ENCODE measurements around the gene AP3M1.
"Not testable (repeated sequence)": the region's sequence is repeated elsewhere in the genome, so short reads cannot be mapped to it uniquely, and the experiment has no call there.

The AP3M1 gene

GRCh38 chr10:74164716-74165529 is 14.3 kb upstream of the AP3M1 start:
- Histone ChIP-seq H3K9me3 (ENCODE audit: control insufficient read depth in 5 of 5, low read length in 5 of 5) (no peaks in the 10 kb centered on the region), H3K9ac (ENCODE audit: low read length in 5 of 5) (no peak overlapping the region), H3K27ac (ENCODE audit: low read depth, low read length) (no peak overlapping the region), H3K27me3 (ENCODE audit: control insufficient read depth in 5 of 5, insufficient read depth in 4 of 5, low read length in 5 of 5) (no peaks in the 10 kb centered on the region), H3K36me3 (ENCODE audit: control insufficient read depth in 5 of 5, insufficient read depth in 5 of 5, low read length in 5 of 5) (no peaks in the 10 kb centered on the region), H3K4me1 (ENCODE audit: control insufficient read depth in 5 of 5, insufficient read depth in 5 of 5, low read length in 5 of 5) (peaks cover 0 to 6% (median 2%) of the 10 kb centered on the region in 5 donors), H3K4me3 (ENCODE audit: low read depth in 1 of 5, low read length in 5 of 5) (no peak overlapping the region)

- peaks cover 0 to 6% (median 2%) of the 10 kb centered on the region in 5 donors for H3K4me1 ChIP-seq (ENCODE audit: control insufficient read depth in 5 of 5, insufficient read depth in 5 of 5, low read length in 5 of 5)
- no peaks in the 10 kb centered on the region for H3K9me3 ChIP-seq (ENCODE audit: control insufficient read depth in 5 of 5, low read length in 5 of 5)
- no peaks in the 10 kb centered on the region for H3K27me3 ChIP-seq (ENCODE audit: control insufficient read depth in 5 of 5, insufficient read depth in 4 of 5, low read length in 5 of 5)
- H3K4me3 ChIP-seq (ENCODE audit: low read depth in 1 of 5, low read length in 5 of 5): no peak overlapping the region
- no peak overlapping the region for H3K27ac ChIP-seq (ENCODE audit: low read depth, low read length)
- no peaks in the 10 kb centered on the region for H3K36me3 ChIP-seq (ENCODE audit: control insufficient read depth in 5 of 5, insufficient read depth in 5 of 5, low read length in 5 of 5)
- H3K9ac ChIP-seq (ENCODE audit: low read length in 5 of 5): no peak overlapping the region
Observed at GRCh38 chr10:74163319-74164068, 12.9 kb upstream of the AP3M1 start.

GRCh38 chr10:74160013-74160412 is 9.4 kb upstream of the AP3M1 start:
- H3K36me3 ChIP-seq (ENCODE audit: control insufficient read depth in 5 of 5, insufficient read depth in 5 of 5, low read length in 5 of 5): no peaks in the 10 kb centered on the region
- H3K4me1 ChIP-seq (ENCODE audit: control insufficient read depth in 5 of 5, insufficient read depth in 5 of 5, low read length in 5 of 5): peaks cover 0 to 7% (median 3%) of the 10 kb centered on the region in 5 donors
- no peak overlapping the region for H3K27ac ChIP-seq (ENCODE audit: low read depth, low read length)
- no peak overlapping the region for H3K9ac ChIP-seq (ENCODE audit: low read length in 5 of 5)
- no peaks in the 10 kb centered on the region for H3K9me3 ChIP-seq (ENCODE audit: control insufficient read depth in 5 of 5, low read length in 5 of 5)
- no peaks in the 10 kb centered on the region for H3K27me3 ChIP-seq (ENCODE audit: control insufficient read depth in 5 of 5, insufficient read depth in 4 of 5, low read length in 5 of 5)
- no peak overlapping the region for H3K4me3 ChIP-seq (ENCODE audit: low read depth in 1 of 5, low read length in 5 of 5)

GRCh38 chr10:74156919-74157289 is 6.3 kb upstream of the AP3M1 start:
- H3K27ac ChIP-seq (ENCODE audit: low read depth, low read length): no peak overlapping the region
- H3K36me3 ChIP-seq (ENCODE audit: control insufficient read depth in 5 of 5, insufficient read depth in 5 of 5, low read length in 5 of 5): no peaks in the 10 kb centered on the region
- H3K4me1 ChIP-seq (ENCODE audit: control insufficient read depth in 5 of 5, insufficient read depth in 5 of 5, low read length in 5 of 5): peaks cover 0 to 23% (median 19%) of the 10 kb centered on the region in 5 donors
- H3K9me3 ChIP-seq (ENCODE audit: control insufficient read depth in 5 of 5, low read length in 5 of 5): no peaks in the 10 kb centered on the region
- no peak overlapping the region for H3K9ac ChIP-seq (ENCODE audit: low read length in 5 of 5)
- H3K27me3 ChIP-seq (ENCODE audit: control insufficient read depth in 5 of 5, insufficient read depth in 4 of 5, low read length in 5 of 5): no peaks in the 10 kb centered on the region
- H3K4me3 ChIP-seq (ENCODE audit: low read depth in 1 of 5, low read length in 5 of 5): no peak overlapping the region

- Histone ChIP-seq H3K9ac (ENCODE audit: low read length in 5 of 5) (no peak overlapping the region), H3K4me3 (ENCODE audit: low read depth in 1 of 5, low read length in 5 of 5) (no peak overlapping the region), H3K27me3 (ENCODE audit: control insufficient read depth in 5 of 5, insufficient read depth in 4 of 5, low read length in 5 of 5) (no peaks in the 10 kb centered on the region), H3K4me1 (ENCODE audit: control insufficient read depth in 5 of 5, insufficient read depth in 5 of 5, low read length in 5 of 5) (peaks cover 1 to 46% (median 36%) of the 10 kb centered on the region in 5 donors), H3K36me3 (ENCODE audit: control insufficient read depth in 5 of 5, insufficient read depth in 5 of 5, low read length in 5 of 5) (no peaks in the 10 kb centered on the region), H3K27ac (ENCODE audit: low read depth, low read length) (no peak overlapping the region), H3K9me3 (ENCODE audit: control insufficient read depth in 5 of 5, low read length in 5 of 5) (no peaks in the 10 kb centered on the region)
Observed at GRCh38 chr10:74153676-74154075, 3.0 kb upstream of the AP3M1 start.

GRCh38 chr10:74153123-74153522 is 2.5 kb upstream of the AP3M1 start:
- peaks cover 1 to 47% (median 36%) of the 10 kb centered on the region in 5 donors for H3K4me1 ChIP-seq (ENCODE audit: control insufficient read depth in 5 of 5, insufficient read depth in 5 of 5, low read length in 5 of 5)

GRCh38 chr10:74151879-74152722 is 1.5 kb upstream of the AP3M1 start:
- Histone ChIP-seq H3K9ac (ENCODE audit: low read length in 5 of 5) (peak overlapping the region; percentile 73 to 98 (median 90)), H3K27ac (ENCODE audit: low read depth, low read length) (peak overlapping the region; percentile 94), H3K4me3 (ENCODE audit: low read depth in 1 of 5, low read length in 5 of 5) (peak overlapping the region; percentile 86 to 100 (median 99)), H3K27me3 (ENCODE audit: control insufficient read depth in 5 of 5, insufficient read depth in 4 of 5, low read length in 5 of 5) (no peaks in the 10 kb centered on the region), H3K4me1 (ENCODE audit: control insufficient read depth in 5 of 5, insufficient read depth in 5 of 5, low read length in 5 of 5) (peaks cover 1 to 48% (median 36%) of the 10 kb centered on the region in 5 donors), H3K9me3 (ENCODE audit: control insufficient read depth in 5 of 5, low read length in 5 of 5) (no peaks in the 10 kb centered on the region), H3K36me3 (ENCODE audit: control insufficient read depth in 5 of 5, insufficient read depth in 5 of 5, low read length in 5 of 5) (peaks cover 0 to 5% (median 4%) of the 10 kb centered on the region in 5 donors)

More at GRCh38 chr10:74153123-74153522, 2.5 kb upstream of the AP3M1 start:
- Histone ChIP-seq H3K9ac (ENCODE audit: low read length in 5 of 5) (peak overlapping the region in 1 of 5 donors; percentile 32), H3K27me3 (ENCODE audit: control insufficient read depth in 5 of 5, insufficient read depth in 4 of 5, low read length in 5 of 5) (no peaks in the 10 kb centered on the region), H3K36me3 (ENCODE audit: control insufficient read depth in 5 of 5, insufficient read depth in 5 of 5, low read length in 5 of 5) (peaks cover 0 to 2% (median 2%) of the 10 kb centered on the region in 5 donors), H3K4me3 (ENCODE audit: low read depth in 1 of 5, low read length in 5 of 5) (no peak overlapping the region), H3K27ac (ENCODE audit: low read depth, low read length) (no peak overlapping the region), H3K9me3 (ENCODE audit: control insufficient read depth in 5 of 5, low read length in 5 of 5) (no peaks in the 10 kb centered on the region)

- peaks cover 1 to 43% (median 36%) of the 10 kb centered on the region in 5 donors for H3K4me1 ChIP-seq (ENCODE audit: control insufficient read depth in 5 of 5, insufficient read depth in 5 of 5, low read length in 5 of 5)
Observed at GRCh38 chr10:74150990-74151878, 606 bp upstream of the AP3M1 start, which contains the start of gene ADK. TSS of gene ADK (plus strand) at chr10:74151221. CDS start at chr10:74151279, 58 bp downstream.

GRCh38 chr10:74146980-74147379 is 3.6 kb downstream of the AP3M1 start:
- not testable (repeated sequence) for H3K36me3 ChIP-seq (ENCODE audit: control insufficient read depth in 5 of 5, insufficient read depth in 5 of 5, low read length in 5 of 5); H3K9me3 ChIP-seq (ENCODE audit: control insufficient read depth in 5 of 5, low read length in 5 of 5)

More at GRCh38 chr10:74150990-74151878, 606 bp upstream of the AP3M1 start, which contains the start of gene ADK:
- Histone ChIP-seq H3K27me3 (ENCODE audit: control insufficient read depth in 5 of 5, insufficient read depth in 4 of 5, low read length in 5 of 5) (no peaks in the 10 kb centered on the region), H3K4me3 (ENCODE audit: low read depth in 1 of 5, low read length in 5 of 5) (peak within 1 kb of the TSS; percentile 91 to 100 (median 99)), H3K9ac (ENCODE audit: low read length in 5 of 5) (peak within 1 kb of the TSS; percentile 90 to 98 (median 95)), H3K36me3 (ENCODE audit: control insufficient read depth in 5 of 5, insufficient read depth in 5 of 5, low read length in 5 of 5) (peaks cover 0 to 5% (median 4%) of the 10 kb centered on the region in 5 donors), H3K9me3 (ENCODE audit: control insufficient read depth in 5 of 5, low read length in 5 of 5) (no peaks in the 10 kb centered on the region), H3K27ac (ENCODE audit: low read depth, low read length) (peak within 1 kb of the TSS; percentile 94)

More at GRCh38 chr10:74146980-74147379, 3.6 kb downstream of the AP3M1 start:
- not testable (repeated sequence) for H3K27me3 ChIP-seq (ENCODE audit: control insufficient read depth in 5 of 5, insufficient read depth in 4 of 5, low read length in 5 of 5); H3K27ac ChIP-seq (ENCODE audit: low read depth, low read length); H3K9ac ChIP-seq (ENCODE audit: low read length in 5 of 5); H3K4me3 ChIP-seq (ENCODE audit: low read depth in 1 of 5, low read length in 5 of 5)
- H3K4me1 ChIP-seq (ENCODE audit: control insufficient read depth in 5 of 5, insufficient read depth in 5 of 5, low read length in 5 of 5): peaks cover 1 to 34% (median 24%) of the 10 kb centered on the region in 5 donors

All from subcutaneous abdominal adipose tissue (tissue), 5 donors.